NCI-H1092 (cell line): ENCODE measurements around the gene CYP2F1.

Experiments
- DNase-seq: peaks from one replicate; lab custom pipeline; 2025; lab: John Stamatoyannopoulos, UW

The CYP2F1 gene

DNA sequence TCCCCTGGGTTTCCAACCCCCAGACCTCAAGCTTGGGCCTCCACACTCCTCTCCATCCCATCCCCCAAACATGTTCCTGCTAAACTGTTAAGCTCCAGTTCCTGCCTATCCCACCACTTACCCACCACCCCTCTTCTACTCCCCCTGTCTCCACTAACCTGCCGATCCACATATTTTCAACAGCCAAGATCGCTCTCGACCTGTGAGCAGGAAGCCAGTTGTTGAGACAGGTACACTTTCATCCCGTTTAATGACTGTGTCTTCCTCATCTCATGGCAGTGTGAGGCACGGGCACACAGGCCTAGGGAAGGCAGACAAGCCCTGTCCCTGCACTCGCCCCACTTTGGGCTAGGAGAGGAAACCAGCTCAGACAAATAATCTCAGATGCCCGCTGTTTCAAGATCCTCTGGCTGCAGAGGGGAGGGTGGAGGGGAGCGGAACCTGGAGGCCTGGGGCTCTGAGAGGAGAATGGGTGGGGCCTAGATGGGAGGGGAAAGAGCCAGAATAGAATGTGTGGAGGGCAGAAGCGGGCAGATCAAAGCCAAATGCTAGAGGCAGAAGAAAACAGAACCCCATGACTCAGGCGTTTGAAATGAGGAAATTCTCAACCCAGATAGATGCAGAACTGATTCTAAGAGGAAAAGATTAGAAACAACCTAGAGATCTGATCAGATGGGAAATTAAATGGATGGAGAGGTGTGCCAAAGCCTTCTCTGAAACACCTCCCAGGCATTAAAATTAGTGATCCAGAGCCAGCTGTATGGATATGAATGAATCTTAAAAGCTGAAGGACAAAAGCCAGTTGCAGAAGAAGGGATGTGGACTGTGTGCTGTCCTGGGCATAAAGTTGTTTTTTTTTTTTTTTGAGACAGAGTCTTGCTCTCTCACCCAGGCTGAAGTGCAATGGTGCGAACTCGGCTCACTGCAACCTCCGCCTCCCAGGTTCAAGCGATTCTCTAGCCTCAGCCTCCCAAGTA is 61.9 kb downstream of the CYP2F1 start:
- no peak for DNase-seq
